Chondrocyte (in vitro differentiated cells): Measurements from ENCODE around the gene PARP4. TPM values are rescaled to one million over a fixed set of nuclear protein-coding genes. Genes with fewer than 3 reads are reported as not detected.

Experiments used
- DNase-seq: peaks from one replicate; pipeline ENCODE4 v3.0.0; 2021; ENCODE audit warnings: mixed read lengths, low spot score
- H3K27ac Mint-ChIP-seq: one replicate; pipeline ENCODE4 v1.8.0; 2021; ENCODE audit warnings: mild to moderate bottlenecking, moderate library complexity, mixed read lengths; ENCODE audit not compliant: unreplicated experiment
- H3K27me3 Mint-ChIP-seq: 2 replicates; pipeline ENCODE4 v1.8.0; 2021; ENCODE audit warnings: low read depth, mixed read lengths
- H3K36me3 Mint-ChIP-seq: 2 replicates; pipeline ENCODE4 v1.8.0; 2021; ENCODE audit warnings: low read depth, mixed read lengths
- H3K4me1 Mint-ChIP-seq: 2 replicates; pipeline ENCODE4 v1.8.0; 2021; ENCODE audit warnings: low read depth, mild to moderate bottlenecking, mixed read lengths
- H3K4me3 Mint-ChIP-seq: one replicate; pipeline ENCODE4 v1.8.0; 2021; ENCODE audit warnings: mild to moderate bottlenecking, moderate library complexity, mixed read lengths; ENCODE audit not compliant: unreplicated experiment
- H3K9me3 Mint-ChIP-seq: 2 replicates; pipeline ENCODE4 v1.8.0; 2021; ENCODE audit warnings: low read depth, mixed read lengths
- CTCF ChIP-seq: fragments of 200-600 bp; sonication (generic); IDR thresholded peaks from 2 replicates; pipeline ENCODE4 v1.5.0; 2021; ENCODE audit warnings: antibody characterized with exemption, mild to moderate bottlenecking, moderate library complexity
- total RNA-seq: library from RNA; stranded (reverse); gene quantifications from 3 replicates; pipeline ENCODE4 v1.2.1, GENCODE V29; 2021

The PARP4 gene
- total RNA-seq, 1 donor from 2014 or later, result 35.8 TPM

GRCh38 chr13:24527266-24527775 lies 14.7 kb upstream of the PARP4 start:
- Mint-ChIP-seq H3K9me3 (no peaks in the 10 kb centered on the region), H3K27me3 (peaks cover 20% of the 10 kb centered on the region), H3K4me3 (no peak overlapping the region), H3K36me3 (no peaks in the 10 kb centered on the region), H3K4me1 (no peaks in the 10 kb centered on the region), H3K27ac (no peak overlapping the region)
- no peak for DNase-seq
- TF ChIP-seq CTCF, result no peak

- Mint-ChIP-seq H3K27me3 (no peaks in the 10 kb centered on the region), H3K4me3 (no peak overlapping the region), H3K4me1 (no peaks in the 10 kb centered on the region), H3K27ac (no peak overlapping the region), H3K36me3 (no peaks in the 10 kb centered on the region), H3K9me3 (no peaks in the 10 kb centered on the region)
- no peak for TF ChIP-seq CTCF
- DNase-seq, result no peak
These were observed 8.2 kb upstream of the PARP4 start for GRCh38 chr13:24520733-24521132.

DNA sequence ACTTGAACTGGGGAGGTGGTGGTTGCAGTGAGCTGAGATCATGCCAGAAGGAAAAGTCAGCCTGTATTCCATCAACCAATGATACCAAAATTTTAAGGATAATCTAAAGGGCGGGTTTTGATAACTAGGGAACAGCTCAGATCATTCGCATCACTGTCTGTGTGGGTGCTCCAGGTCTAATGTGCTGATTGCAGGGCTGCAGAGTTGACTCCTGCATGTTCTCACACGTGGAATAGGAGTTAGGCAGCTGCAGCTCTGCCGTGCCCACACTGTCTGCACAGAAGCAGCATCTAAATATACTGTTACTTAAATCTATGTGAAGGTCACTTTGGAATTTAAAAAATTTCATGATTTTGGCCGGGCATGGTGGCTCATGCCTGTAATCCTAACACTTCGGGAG lies 4.3 kb upstream of the PARP4 start:
- no peak for TF ChIP-seq CTCF
- Mint-ChIP-seq H3K36me3 (no peaks in the 10 kb centered on the region), H3K4me1 (peaks cover 9% of the 10 kb centered on the region), H3K27me3 (no peaks in the 10 kb centered on the region), H3K27ac (no peak overlapping the region), H3K9me3 (no peaks in the 10 kb centered on the region), H3K4me3 (no peak overlapping the region)
- no peak for DNase-seq

GRCh38 chr13:24512908-24513213 lies 283 bp upstream of the PARP4 start:
- Mint-ChIP-seq H3K27me3 (no peaks in the 10 kb centered on the region), H3K4me3 (peak overlapping the region; percentile 82), H3K4me1 (peaks cover 22% of the 10 kb centered on the region), H3K36me3 (no peaks in the 10 kb centered on the region), H3K9me3 (no peaks in the 10 kb centered on the region), H3K27ac (peak overlapping the region; percentile 97)
- DNase-seq, result no peak
- TF ChIP-seq CTCF, result no peak

GRCh38 chr13:24511816-24512196 lies 772 bp downstream of the PARP4 start:
- no peaks in the 10 kb centered on the region for H3K27me3 Mint-ChIP-seq
- peak overlapping the region; percentile 82 for H3K4me3 Mint-ChIP-seq
- H3K9me3 Mint-ChIP-seq, result no peaks in the 10 kb centered on the region
- H3K36me3 Mint-ChIP-seq, result peaks cover 1% of the 10 kb centered on the region
- TF ChIP-seq CTCF, result no peak
- H3K27ac Mint-ChIP-seq, result peak overlapping the region; percentile 97
- H3K4me1 Mint-ChIP-seq, result peaks cover 22% of the 10 kb centered on the region
- DNase-seq, result no peak
